Ureter (tissue), 1 donor: ENCODE data around the gene GORASP2. TPM values are rescaled to one million over a fixed set of nuclear protein-coding genes. Genes with fewer than 3 reads are reported as not detected.
"Not testable (repeated sequence)": the region's sequence is repeated elsewhere in the genome, so short reads cannot be mapped to it uniquely, and the experiment has no call there.

ENCODE experiments used
- DNase-seq: peaks from one replicate; pipeline ENCODE4 v3.0.0-alpha.2; 2020; ENCODE audit warnings: low spot score
- total RNA-seq: library from RNA; stranded (reverse); gene quantifications from one replicate; pipeline ENCODE4 v1.2.4, GENCODE V29; 2023
- donor health status: DM: yes; HTN: yes; CAD: no.

GORASP2 gene
- total RNA-seq: 94.8 TPM

GRCh38 chr2:170928824-170929685, at the start of gene GORASP2:
Gene GORASP2 (plus strand): TSS chr2:170929253. CDS start chr2:170929341, 88 bp downstream.
- DNase-seq: peak; percentile 99

GRCh38 chr2:170881840-170882239, 47.2 kb upstream of the GORASP2 start:
- DNase-seq: no peak

DNA sequence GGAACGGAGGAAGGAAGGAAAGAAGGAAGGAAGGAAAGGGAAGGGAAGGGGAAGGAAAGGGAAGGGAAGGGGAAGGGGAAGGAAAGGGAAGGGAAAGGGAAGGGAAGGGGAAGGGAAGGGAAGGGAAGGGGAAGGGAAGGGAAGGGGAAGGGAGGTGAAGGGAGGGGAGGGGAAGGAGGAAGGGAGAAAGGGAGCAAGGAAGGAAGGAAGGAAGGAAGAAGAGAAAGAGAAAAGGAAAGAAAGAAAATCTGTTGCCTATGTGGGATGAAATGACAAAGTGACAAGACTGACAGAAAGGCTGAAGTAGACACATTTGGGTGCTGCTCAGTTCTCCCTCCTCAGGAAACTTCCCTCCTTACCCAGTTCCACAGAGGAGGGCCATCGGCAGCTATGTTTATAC, 46.3 kb upstream of the GORASP2 start:
- DNase-seq: no peak

GRCh38 chr2:170883683-170884082, 45.4 kb upstream of the GORASP2 start:
- DNase-seq: no peak

- DNase-seq: no peak
Observed at GRCh38 chr2:170885130-170885791, 43.8 kb upstream of the GORASP2 start.

- no peak for DNase-seq
Observed at GRCh38 chr2:170886386-170886785, 42.7 kb upstream of the GORASP2 start.

DNA sequence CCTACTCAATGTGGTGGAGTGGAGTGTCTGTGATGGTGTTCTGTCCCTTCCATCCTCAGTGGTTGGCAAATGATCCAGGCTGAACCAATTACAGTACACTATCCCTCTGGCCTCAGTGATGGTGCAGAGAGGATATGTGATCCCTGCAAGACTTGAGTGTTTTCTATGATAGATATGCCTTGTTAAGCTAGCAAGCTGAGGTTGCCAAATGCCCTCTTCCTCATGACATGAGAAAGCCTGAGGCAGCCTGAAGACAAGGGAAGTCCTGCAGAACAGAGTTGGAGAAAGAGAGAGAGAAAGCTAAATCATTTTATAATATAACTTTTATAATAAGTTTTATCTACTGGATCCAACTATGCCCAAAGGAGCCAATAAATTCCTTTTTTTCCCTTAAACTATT, 41.6 kb upstream of the GORASP2 start:
- no peak for DNase-seq

DNA sequence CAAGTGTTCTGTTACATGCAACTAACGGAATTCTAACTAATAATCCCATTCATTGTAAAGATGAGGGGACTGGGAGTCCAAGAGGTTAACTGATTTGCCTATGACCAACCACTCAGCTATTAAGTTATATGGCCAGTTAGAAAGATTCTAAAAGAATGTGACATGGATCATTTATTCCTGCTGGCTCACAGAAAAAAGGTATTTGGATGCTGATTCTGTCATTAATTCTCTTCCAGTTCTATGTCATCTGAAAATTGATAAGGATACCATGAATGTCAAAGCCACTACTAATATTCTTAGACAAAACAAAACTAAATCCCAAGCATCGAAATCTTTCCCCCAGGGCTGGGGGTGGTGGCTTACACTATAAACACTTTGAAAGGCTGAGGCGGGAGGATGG, 41.2 kb upstream of the GORASP2 start:
- DNase-seq: no peak

DNA sequence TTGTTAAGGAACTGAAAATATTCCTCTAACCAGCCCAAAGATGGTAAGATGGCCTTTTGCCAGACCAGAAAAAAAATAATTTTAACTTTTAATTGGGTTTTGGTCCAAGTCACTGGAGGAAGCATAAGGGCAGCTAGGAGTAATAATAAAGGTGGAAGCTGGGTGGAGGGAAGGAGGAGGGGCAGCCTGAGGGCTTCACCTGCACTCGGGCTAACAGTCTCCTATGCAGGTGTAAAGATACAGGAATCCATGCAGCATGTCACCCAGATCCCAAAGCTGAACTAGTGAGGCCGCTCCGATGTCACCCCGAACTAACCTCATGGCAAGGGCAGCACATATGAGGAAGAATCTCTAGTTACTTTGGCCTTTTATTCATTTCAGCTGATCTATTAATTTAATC, 37.2 kb upstream of the GORASP2 start:
- DNase-seq: no peak

GRCh38 chr2:170892391-170892951, 36.6 kb upstream of the GORASP2 start:
- no peak for DNase-seq

DNA sequence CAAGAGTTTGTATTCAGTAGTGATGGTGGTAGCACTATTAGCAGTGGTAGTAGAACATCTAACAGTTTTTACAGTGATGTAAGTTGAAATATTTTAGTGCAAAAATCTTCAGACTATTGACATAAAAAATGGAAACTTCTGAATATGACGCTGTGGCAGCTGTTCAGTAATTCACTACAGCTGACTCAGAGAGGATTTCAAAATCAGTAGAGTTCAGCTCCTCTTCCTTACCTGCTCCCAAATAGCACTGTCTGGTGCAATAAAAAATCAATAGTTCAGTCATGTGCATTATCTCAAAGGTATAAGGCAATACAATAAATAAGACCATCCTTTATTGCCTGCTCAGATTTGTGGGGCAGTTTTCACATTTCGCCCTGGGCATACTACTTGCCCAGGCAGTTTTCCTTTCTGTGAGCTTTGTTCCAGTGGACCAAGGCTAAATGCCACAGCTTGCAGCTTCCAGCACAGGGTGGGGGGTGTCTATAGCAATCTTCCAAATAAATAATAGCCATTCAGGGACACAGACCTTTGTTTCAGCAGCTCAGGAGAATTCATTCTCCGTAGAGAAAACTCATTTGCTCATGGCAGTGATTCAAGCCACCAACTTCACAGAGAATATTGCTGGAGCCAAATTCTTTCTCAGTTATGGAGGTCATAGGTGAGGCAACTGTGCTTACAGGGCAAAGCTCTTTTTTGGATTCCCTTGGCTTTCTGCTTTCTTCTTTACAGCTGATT, 33.9 kb upstream of the GORASP2 start:
- DNase-seq: no peak

DNA sequence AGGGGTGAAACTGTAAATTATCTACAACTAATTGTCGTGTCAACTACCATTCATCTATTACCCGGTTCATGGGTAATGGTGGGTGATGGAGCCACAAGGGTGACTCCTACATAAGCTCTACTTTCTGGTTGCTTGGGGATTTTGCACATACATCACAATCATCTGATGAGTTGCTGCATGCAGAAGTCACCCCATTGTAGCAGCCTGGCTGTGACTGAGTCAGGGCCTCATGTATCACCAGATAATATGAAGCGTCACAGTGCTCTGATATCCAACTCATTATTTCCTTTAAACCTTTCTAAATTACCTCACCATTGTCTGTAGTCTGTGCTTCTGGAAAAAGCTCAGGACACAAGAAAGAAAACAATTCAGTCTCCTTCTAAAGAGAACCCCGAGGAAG, 32.4 kb upstream of the GORASP2 start:
- DNase-seq: no peak

DNA sequence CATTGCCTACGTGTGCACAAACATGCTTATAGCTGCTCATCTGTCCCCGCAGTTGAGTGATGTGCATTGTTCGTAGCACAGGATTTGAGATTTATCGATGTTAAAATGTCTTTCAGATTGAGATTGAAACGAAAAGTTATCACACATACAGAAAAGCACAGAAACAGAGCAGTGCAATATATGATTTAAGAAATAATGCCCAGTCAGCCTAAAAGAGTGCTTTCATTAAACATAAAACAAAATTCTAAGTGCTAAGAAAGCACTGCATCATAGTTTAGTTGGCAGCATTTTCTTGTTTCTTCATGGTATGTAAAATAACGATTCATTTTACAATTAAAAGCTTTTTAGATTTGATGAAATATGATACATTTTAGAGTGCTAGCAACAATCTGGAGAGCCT, 31.9 kb upstream of the GORASP2 start:
- DNase-seq: no peak

GRCh38 chr2:170905864-170906263, 23.2 kb upstream of the GORASP2 start:
- DNase-seq: no peak

DNA sequence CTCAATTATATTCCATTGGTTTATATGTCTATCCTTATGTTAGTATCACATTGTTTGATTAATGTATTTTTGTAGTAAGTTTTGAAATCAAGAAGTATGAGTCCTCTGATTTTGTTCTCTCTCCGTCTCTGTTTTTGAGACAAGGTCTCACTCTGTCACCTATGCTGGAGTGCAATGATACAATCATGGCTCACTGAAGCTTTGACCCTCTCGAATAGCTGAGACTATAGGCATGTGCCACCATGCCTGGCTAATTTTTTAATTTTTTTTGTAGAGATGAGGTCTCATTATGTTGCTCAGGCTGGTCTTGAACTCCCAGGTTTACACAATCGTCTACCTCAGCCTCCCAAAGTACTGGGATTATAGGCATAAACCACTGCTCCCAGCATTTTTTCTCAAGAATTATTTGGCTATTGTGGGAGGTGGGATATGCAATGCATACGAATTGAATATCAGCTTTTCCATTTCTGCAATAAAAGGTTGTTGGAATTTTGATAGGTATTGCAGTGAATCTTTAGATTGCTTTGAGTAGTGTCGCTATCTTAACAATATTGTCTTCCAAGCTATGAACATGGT, 17.7 kb upstream of the GORASP2 start:
- DNase-seq: no peak

GRCh38 chr2:170914994-170915666, 13.9 kb upstream of the GORASP2 start:
- DNase-seq: not testable (repeated sequence)

GRCh38 chr2:170917219-170917913, 11.7 kb upstream of the GORASP2 start:
- no peak for DNase-seq

- DNase-seq: no peak
Observed at GRCh38 chr2:170917957-170918356, 11.1 kb upstream of the GORASP2 start.

DNA sequence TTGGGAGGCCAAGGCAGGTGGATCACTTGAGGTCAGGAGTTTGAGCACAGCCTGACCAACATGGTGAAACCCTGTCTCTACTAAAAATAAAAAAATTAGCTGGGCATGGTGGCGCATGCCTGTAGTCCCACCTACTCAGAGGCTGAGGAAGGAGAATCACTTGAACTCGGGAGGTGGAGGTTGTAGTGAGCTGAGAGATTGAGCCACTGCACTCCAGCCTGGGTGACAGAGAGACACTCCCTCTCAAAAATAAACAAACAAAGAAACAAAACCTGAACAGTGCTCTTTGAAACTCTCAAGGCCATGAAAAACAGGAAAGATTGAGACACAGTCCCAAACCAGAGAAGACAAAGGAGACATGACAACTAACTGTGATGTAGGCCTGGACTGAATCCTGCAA, 7.2 kb upstream of the GORASP2 start:
- DNase-seq: not testable (repeated sequence)

GRCh38 chr2:170922634-170923494, 6.2 kb upstream of the GORASP2 start:
- DNase-seq: no peak
